ENCODE results near the gene ADRA2B. TPM values are rescaled to one million over a fixed set of nuclear protein-coding genes. Genes with fewer than 3 reads are reported as not detected.

The ADRA2B gene
- total and polyA plus RNA-seq, 2 donors (not counting 1 experiment from before 2014, with no cell fraction given) = 0.07 TPM; not detected in 1

DNA sequence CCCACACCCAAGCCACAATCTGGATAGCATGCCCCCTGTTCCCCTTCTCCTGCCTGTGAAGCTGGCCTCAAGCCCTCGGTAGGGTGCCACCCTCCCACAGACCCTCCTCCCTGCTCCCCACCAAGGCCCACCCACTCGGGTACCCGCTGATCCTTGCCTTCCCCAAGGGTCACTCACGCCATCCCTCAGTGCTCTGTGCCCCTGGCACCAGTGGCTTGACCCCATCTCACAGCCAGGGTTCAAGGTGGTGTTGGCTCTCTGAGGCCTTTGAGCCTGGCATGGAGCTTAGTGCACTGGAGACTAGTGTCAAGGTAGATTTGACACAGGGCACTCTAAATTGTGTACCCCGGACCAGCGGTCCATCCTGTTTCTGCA is 11.9 kb downstream of the ADRA2B start:
- Histone ChIP-seq H3K79me2 (ENCODE audit: control insufficient read depth, insufficient read depth, low read length) (no peaks in the 10 kb centered on the region), H2AFZ (ENCODE audit: low read length) (no peak overlapping the region), H3K4me2 (ENCODE audit: extremely low read depth, insufficient read depth, low read length) (no peak overlapping the region), H3K4me1 (ENCODE audit: control insufficient read depth, extremely low read depth, insufficient read depth, low read length) (no peaks in the 10 kb centered on the region), H3K9me3 (ENCODE audit: control insufficient read depth, insufficient read depth, low read depth, low read length) (no peaks in the 10 kb centered on the region), H3K27me3 (ENCODE audit: control insufficient read depth, insufficient read depth, low read length) (peaks cover 6% of the 10 kb centered on the region), H3K36me3 (ENCODE audit: control insufficient read depth, insufficient read depth, low read length) (no peaks in the 10 kb centered on the region), H3K27ac (ENCODE audit: insufficient read depth, low read length) (no peak overlapping the region), H3K4me3 (replicated peaks in 1 of 4; ENCODE audit: control extremely low read depth in 1 of 4, insufficient read depth in 1 of 4, low read depth in 3 of 4, low read length in 4 of 4) (no peak overlapping the region), H3K9ac (ENCODE audit: insufficient read depth, low read length) (no peak overlapping the region), H4K20me1 (ENCODE audit: control insufficient read depth, extremely low read depth, insufficient read depth, low read length) (no peaks in the 10 kb centered on the region)
- DNase-seq (ENCODE audit: low read depth in 2 of 2) = no peak
- TF ChIP-seq, protein P1, sequence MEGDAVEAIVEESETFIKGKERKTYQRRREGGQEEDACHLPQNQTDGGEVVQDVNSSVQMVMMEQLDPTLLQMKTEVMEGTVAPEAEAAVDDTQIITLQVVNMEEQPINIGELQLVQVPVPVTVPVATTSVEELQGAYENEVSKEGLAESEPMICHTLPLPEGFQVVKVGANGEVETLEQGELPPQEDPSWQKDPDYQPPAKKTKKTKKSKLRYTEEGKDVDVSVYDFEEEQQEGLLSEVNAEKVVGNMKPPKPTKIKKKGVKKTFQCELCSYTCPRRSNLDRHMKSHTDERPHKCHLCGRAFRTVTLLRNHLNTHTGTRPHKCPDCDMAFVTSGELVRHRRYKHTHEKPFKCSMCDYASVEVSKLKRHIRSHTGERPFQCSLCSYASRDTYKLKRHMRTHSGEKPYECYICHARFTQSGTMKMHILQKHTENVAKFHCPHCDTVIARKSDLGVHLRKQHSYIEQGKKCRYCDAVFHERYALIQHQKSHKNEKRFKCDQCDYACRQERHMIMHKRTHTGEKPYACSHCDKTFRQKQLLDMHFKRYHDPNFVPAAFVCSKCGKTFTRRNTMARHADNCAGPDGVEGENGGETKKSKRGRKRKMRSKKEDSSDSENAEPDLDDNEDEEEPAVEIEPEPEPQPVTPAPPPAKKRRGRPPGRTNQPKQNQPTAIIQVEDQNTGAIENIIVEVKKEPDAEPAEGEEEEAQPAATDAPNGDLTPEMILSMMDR (conservative IDR thresholded peaks at IDR 0.05 in 1 of 2, IDR thresholded peaks at IDR 0.05 in 1 of 2; ENCODE audit: low read depth in 1 of 2, low read length in 2 of 2) = no peak
- TF ChIP-seq EZH2 (IDR thresholded peaks at IDR 0.05; ENCODE audit: low read length, missing control alignments) = no peak

DNA sequence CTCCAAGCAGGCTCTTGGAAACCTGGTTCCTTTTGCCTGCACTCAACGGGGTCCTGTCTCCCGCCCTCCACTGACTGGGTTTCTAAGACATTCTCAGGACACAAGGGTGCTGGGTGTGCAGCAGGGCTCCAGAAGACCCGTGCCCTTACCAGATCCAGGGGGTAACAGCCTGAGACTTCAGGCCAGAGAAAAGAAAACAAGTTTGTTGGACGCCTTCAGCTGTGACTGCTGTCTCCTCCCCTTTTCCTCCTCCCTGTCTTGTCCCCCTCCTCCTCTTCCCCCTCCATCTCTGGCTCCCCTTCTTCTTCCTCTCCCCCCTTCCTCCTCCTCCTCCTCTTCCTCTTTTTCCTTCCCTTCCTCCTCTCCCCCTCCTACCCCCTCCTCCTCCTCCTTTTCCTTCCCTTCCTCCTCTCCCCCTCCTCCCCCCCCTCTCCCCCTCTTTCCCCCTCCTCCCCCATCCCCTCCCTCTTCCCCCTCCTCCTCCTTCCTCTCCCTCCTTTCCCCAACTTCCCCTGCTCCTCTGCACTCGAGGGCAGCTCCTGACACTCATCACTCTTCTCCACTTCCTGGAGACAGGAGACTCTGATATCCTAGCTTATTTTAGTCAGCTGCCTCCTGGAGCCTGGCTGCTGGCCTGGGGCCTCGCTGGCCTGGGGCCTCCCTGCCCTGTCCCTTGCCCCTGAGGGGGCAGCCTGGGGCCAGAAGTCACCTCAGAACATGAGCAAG is 12.4 kb downstream of the ADRA2B start:
- no peak for TF ChIP-seq EZH2 (IDR thresholded peaks at IDR 0.05; ENCODE audit: low read length, missing control alignments)
- TF ChIP-seq, protein P1 (conservative IDR thresholded peaks at IDR 0.05 in 1 of 2, IDR thresholded peaks at IDR 0.05 in 1 of 2; ENCODE audit: low read depth in 1 of 2, low read length in 2 of 2) = no peak
- H3K79me2 ChIP-seq (ENCODE audit: control insufficient read depth, insufficient read depth, low read length) = no peaks in the 10 kb centered on the region
- no peak overlapping the region for H3K27ac ChIP-seq (ENCODE audit: insufficient read depth, low read length)
- H2AFZ ChIP-seq (ENCODE audit: low read length) = no peak overlapping the region
- peaks cover 3% of the 10 kb centered on the region for H3K27me3 ChIP-seq (ENCODE audit: control insufficient read depth, insufficient read depth, low read length)
- no peak overlapping the region for H3K4me2 ChIP-seq (ENCODE audit: extremely low read depth, insufficient read depth, low read length)
- no peaks in the 10 kb centered on the region for H3K36me3 ChIP-seq (ENCODE audit: control insufficient read depth, insufficient read depth, low read length)
- no peak overlapping the region for H3K9ac ChIP-seq (ENCODE audit: insufficient read depth, low read length)
- no peak overlapping the region for H3K4me3 ChIP-seq (replicated peaks in 1 of 4; ENCODE audit: control extremely low read depth in 1 of 4, insufficient read depth in 1 of 4, low read depth in 3 of 4, low read length in 4 of 4)
- DNase-seq (ENCODE audit: low read depth in 2 of 2) = no peak
- no peaks in the 10 kb centered on the region for H3K4me1 ChIP-seq (ENCODE audit: control insufficient read depth, extremely low read depth, insufficient read depth, low read length)
- no peaks in the 10 kb centered on the region for H4K20me1 ChIP-seq (ENCODE audit: control insufficient read depth, extremely low read depth, insufficient read depth, low read length)
- no peaks in the 10 kb centered on the region for H3K9me3 ChIP-seq (ENCODE audit: control insufficient read depth, insufficient read depth, low read depth, low read length)

DNA sequence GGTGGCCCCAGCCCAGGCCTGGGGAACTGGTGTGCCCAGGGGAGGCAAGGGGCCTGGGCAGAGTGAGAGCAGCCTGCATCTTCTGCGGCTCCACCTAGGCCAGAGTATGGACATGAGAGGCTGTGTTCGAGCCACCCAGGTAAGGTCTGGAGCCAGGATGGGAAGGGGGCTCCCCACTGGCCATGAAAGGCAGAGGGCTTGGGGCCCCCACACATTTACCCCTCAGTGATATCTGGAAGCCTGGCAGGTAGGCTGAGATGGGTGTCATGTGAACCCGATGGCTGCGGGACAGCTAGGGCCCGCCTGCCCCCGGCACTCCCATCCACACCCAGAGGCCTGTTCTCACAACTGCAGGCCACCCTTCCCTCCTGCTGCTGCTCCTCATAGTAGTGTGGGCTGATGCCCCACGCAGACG is 13.2 kb downstream of the ADRA2B start:
- H3K4me3 ChIP-seq (replicated peaks in 1 of 4; ENCODE audit: control extremely low read depth in 1 of 4, insufficient read depth in 1 of 4, low read depth in 3 of 4, low read length in 4 of 4) = no peak overlapping the region
- H3K9ac ChIP-seq (ENCODE audit: insufficient read depth, low read length) = no peak overlapping the region
- no peak for DNase-seq (ENCODE audit: low read depth in 2 of 2)
- H3K79me2 ChIP-seq (ENCODE audit: control insufficient read depth, insufficient read depth, low read length) = no peaks in the 10 kb centered on the region
- H3K36me3 ChIP-seq (ENCODE audit: control insufficient read depth, insufficient read depth, low read length) = no peaks in the 10 kb centered on the region
- no peak overlapping the region for H3K4me2 ChIP-seq (ENCODE audit: extremely low read depth, insufficient read depth, low read length)
- H4K20me1 ChIP-seq (ENCODE audit: control insufficient read depth, extremely low read depth, insufficient read depth, low read length) = no peaks in the 10 kb centered on the region
- no peak overlapping the region for H2AFZ ChIP-seq (ENCODE audit: low read length)
- TF ChIP-seq EZH2 (IDR thresholded peaks at IDR 0.05; ENCODE audit: low read length, missing control alignments) = no peak
- TF ChIP-seq, protein P1 (conservative IDR thresholded peaks at IDR 0.05 in 1 of 2, IDR thresholded peaks at IDR 0.05 in 1 of 2; ENCODE audit: low read depth in 1 of 2, low read length in 2 of 2) = no peak
- no peak overlapping the region for H3K27ac ChIP-seq (ENCODE audit: insufficient read depth, low read length)
- no peaks in the 10 kb centered on the region for H3K4me1 ChIP-seq (ENCODE audit: control insufficient read depth, extremely low read depth, insufficient read depth, low read length)
- no peaks in the 10 kb centered on the region for H3K9me3 ChIP-seq (ENCODE audit: control insufficient read depth, insufficient read depth, low read depth, low read length)
- H3K27me3 ChIP-seq (ENCODE audit: control insufficient read depth, insufficient read depth, low read length) = peaks cover 5% of the 10 kb centered on the region
